ENCODE results near the gene CHST15.

CHST15 gene

GRCh38 chr10:123997486-123998196 is 95.8 kb downstream of the CHST15 start:
- DNase-seq (ENCODE audit: extremely low read depth, low read depth) = peak; percentile 96
- TF ChIP-seq CTCF (IDR thresholded peaks at IDR 0.05; ENCODE audit: low read depth, low read length) = no peak

DNA sequence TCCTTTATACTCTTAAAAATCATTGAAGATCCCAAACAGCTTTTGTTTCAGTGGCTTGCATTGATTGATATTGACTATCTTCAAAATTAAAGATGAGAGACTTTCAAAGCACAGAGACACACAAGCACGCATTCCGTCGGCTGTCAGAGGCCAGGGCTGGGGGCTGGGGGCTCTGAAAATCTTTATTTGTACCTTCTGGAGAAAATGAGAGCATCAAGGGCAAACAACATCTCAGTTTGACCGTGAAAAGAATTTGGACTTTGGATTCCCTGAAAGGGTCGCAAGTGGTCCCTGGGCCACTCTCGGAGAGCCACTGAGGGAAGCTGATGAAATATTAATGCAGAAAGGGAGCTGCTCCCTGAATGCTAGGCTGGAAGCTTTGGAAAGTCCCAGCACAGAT is 96.4 kb downstream of the CHST15 start:
- DNase-seq (ENCODE audit: extremely low read depth, low read depth) = no peak
- no peak for TF ChIP-seq CTCF (IDR thresholded peaks at IDR 0.05; ENCODE audit: low read depth, low read length)

GRCh38 chr10:123996302-123996701 is 97.1 kb downstream of the CHST15 start:
- no peak for TF ChIP-seq CTCF (IDR thresholded peaks at IDR 0.05; ENCODE audit: low read depth, low read length)
- DNase-seq (ENCODE audit: extremely low read depth, low read depth) = no peak

GRCh38 chr10:123995461-123996131 is 97.8 kb downstream of the CHST15 start:
- peak; percentile 38 for TF ChIP-seq CTCF (IDR thresholded peaks at IDR 0.05; ENCODE audit: low read depth, low read length)
- peak; percentile 54 for DNase-seq (ENCODE audit: extremely low read depth, low read depth)

DNA sequence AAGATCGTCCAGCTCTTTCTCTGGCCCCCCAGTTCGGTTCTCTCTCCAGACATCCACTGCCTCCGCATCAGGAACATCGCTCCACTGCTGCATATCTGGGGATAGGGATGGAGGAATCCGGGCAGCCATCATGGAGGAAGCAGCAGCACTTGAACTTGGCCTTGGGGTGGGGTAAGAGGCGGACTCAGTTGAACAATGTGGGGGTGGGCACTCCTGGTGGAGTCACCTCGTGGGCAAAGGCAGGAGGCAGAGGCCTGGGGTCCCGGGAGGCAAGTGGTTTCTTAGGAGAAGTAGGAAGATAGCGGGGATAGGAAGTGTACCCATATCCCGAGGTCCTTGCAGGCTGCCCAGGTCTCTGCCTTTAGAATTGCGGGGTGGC is 98.3 kb downstream of the CHST15 start:
- DNase-seq (ENCODE audit: extremely low read depth, low read depth) = no peak
- no peak for TF ChIP-seq CTCF (IDR thresholded peaks at IDR 0.05; ENCODE audit: low read depth, low read length)

GRCh38 chr10:123994417-123995081 is 98.8 kb downstream of the CHST15 start:
- peak; percentile 92 for TF ChIP-seq CTCF (IDR thresholded peaks at IDR 0.05; ENCODE audit: low read depth, low read length)
- peak; percentile 77 for DNase-seq (ENCODE audit: extremely low read depth, low read depth)

All from AG09319 (cell line).